ENCODE data around the gene FRAS1. TPM values are rescaled to one million over a fixed set of nuclear protein-coding genes. Genes with fewer than 3 reads are reported as not detected.

FRAS1 gene
- total RNA-seq, 2 donors from 2014 or later, result 77.0 to 78.3 TPM

- H3K4me1 Mint-ChIP-seq, result no peaks in the 10 kb centered on the region
- Histone ChIP-seq H3K4me1 (ENCODE audit: control insufficient read depth, insufficient read depth, low read length) (no peaks in the 10 kb centered on the region), H3K27me3 (ENCODE audit: control insufficient read depth, insufficient read depth, low read length, poor library complexity, severe bottlenecking) (no peaks in the 10 kb centered on the region), H3K9me3 (ENCODE audit: control insufficient read depth, low read length) (no peaks in the 10 kb centered on the region), H3K4me3 (ENCODE audit: low read length) (no peak overlapping the region), H3K9ac (ENCODE audit: extremely low read depth, low read length, poor library complexity, severe bottlenecking) (no peak overlapping the region), H3K36me3 (ENCODE audit: control insufficient read depth, insufficient read depth, low read length) (peaks cover 77% of the 10 kb centered on the region), H3K27ac (ENCODE audit: low read depth, low read length) (no peak overlapping the region)
- 50% methylated on average over 1 of the region's 1 CpG; no CpG with 5 or more reads in 1 of the 2 experiments for whole genome bisulfite sequencing, 2 experiments (ENCODE audit: insufficient coverage in 1 of 2, insufficient read length in 1 of 2)
- no peak overlapping the region for H3K4me3 Mint-ChIP-seq
- no peaks in the 10 kb centered on the region for H3K27me3 Mint-ChIP-seq (ENCODE audit: insufficient read depth)
- no peaks in the 10 kb centered on the region for H3K9me3 Mint-ChIP-seq
- no peak for DNase-seq
- no peak overlapping the region for H3K27ac Mint-ChIP-seq
- H3K36me3 Mint-ChIP-seq (ENCODE audit: low read depth), result peaks cover 52% of the 10 kb centered on the region
- TF ChIP-seq CTCF (conservative IDR thresholded peaks at IDR 0.05), result no peak
Measured at GRCh38 chr4:78477276-78477675, 420.2 kb downstream of the FRAS1 start.

GRCh38 chr4:78478523-78478922, 421.4 kb downstream of the FRAS1 start:
- Histone ChIP-seq H3K9ac (ENCODE audit: extremely low read depth, low read length, poor library complexity, severe bottlenecking) (no peak overlapping the region), H3K9me3 (ENCODE audit: control insufficient read depth, low read length) (no peaks in the 10 kb centered on the region), H3K27ac (ENCODE audit: low read depth, low read length) (no peak overlapping the region), H3K27me3 (ENCODE audit: control insufficient read depth, insufficient read depth, low read length, poor library complexity, severe bottlenecking) (no peaks in the 10 kb centered on the region), H3K36me3 (ENCODE audit: control insufficient read depth, insufficient read depth, low read length) (peaks cover 76% of the 10 kb centered on the region), H3K4me3 (ENCODE audit: low read length) (no peak overlapping the region), H3K4me1 (ENCODE audit: control insufficient read depth, insufficient read depth, low read length) (no peaks in the 10 kb centered on the region)
- peaks cover 42% of the 10 kb centered on the region for H3K36me3 Mint-ChIP-seq (ENCODE audit: low read depth)
- H3K27me3 Mint-ChIP-seq (ENCODE audit: insufficient read depth), result no peaks in the 10 kb centered on the region
- no peaks in the 10 kb centered on the region for H3K4me1 Mint-ChIP-seq
- no peak for DNase-seq
- no peak overlapping the region for H3K27ac Mint-ChIP-seq
- TF ChIP-seq CTCF (conservative IDR thresholded peaks at IDR 0.05), result no peak
- no peak overlapping the region for H3K4me3 Mint-ChIP-seq
- no peaks in the 10 kb centered on the region for H3K9me3 Mint-ChIP-seq

- DNase-seq, result no peak
- Histone ChIP-seq H3K9ac (ENCODE audit: extremely low read depth, low read length, poor library complexity, severe bottlenecking) (no peak overlapping the region), H3K9me3 (ENCODE audit: control insufficient read depth, low read length) (no peaks in the 10 kb centered on the region), H3K4me1 (ENCODE audit: control insufficient read depth, insufficient read depth, low read length) (no peaks in the 10 kb centered on the region), H3K27me3 (ENCODE audit: control insufficient read depth, insufficient read depth, low read length, poor library complexity, severe bottlenecking) (no peaks in the 10 kb centered on the region), H3K27ac (ENCODE audit: low read depth, low read length) (no peak overlapping the region), H3K4me3 (ENCODE audit: low read length) (no peak overlapping the region), H3K36me3 (ENCODE audit: control insufficient read depth, insufficient read depth, low read length) (peaks cover 67% of the 10 kb centered on the region)
- Mint-ChIP-seq H3K4me3 (no peak overlapping the region), H3K27me3 (ENCODE audit: insufficient read depth) (no peaks in the 10 kb centered on the region), H3K36me3 (ENCODE audit: low read depth) (peaks cover 44% of the 10 kb centered on the region), H3K4me1 (no peaks in the 10 kb centered on the region), H3K27ac (no peak overlapping the region), H3K9me3 (no peaks in the 10 kb centered on the region)
- 94 to 100% methylated on average over 1 of the region's 1 CpG for WGBS, 2 experiments (ENCODE audit: insufficient coverage in 1 of 2, insufficient read length in 1 of 2)
- no peak for TF ChIP-seq CTCF (conservative IDR thresholded peaks at IDR 0.05)
Measured at GRCh38 chr4:78480286-78480685, 423.2 kb downstream of the FRAS1 start.
